Activated CD8-positive, alpha-beta memory T cell treated with anti-CD3 and anti-CD28 coated beads, Interleukin-2, amount 10 ng/mL, durations not matched to agents 7 days and 5 days (primary cell): ENCODE measurements around the gene LRRC66. TPM values are rescaled to one million over a fixed set of nuclear protein-coding genes. Genes with fewer than 3 reads are reported as not detected.

Experiments used
- ATAC-seq: fragments of 150-1000 bp; cut with Tn5 transposase; one replicate; pipeline ENCODE4 v1.10.0; 2021; ENCODE audit warnings: moderate library complexity
- CTCF ChIA-PET: fragments of 350-600 bp; sonication (Branson Sonifier 250); formaldehyde crosslinking; loops from one replicate; lab custom pipeline; 2021; ENCODE audit warnings: antibody characterized with exemption; lab: Charles Lee
- DNase-seq: peaks from one replicate; pipeline ENCODE4 v3.0.0-alpha.2; 2020
- H3K27ac Mint-ChIP-seq: one replicate; pipeline ENCODE4 v1.8.0; 2021; ENCODE audit warnings: mild to moderate bottlenecking, mixed read lengths
- H3K27me3 Mint-ChIP-seq: one replicate; pipeline ENCODE4 v1.8.0; 2021; ENCODE audit warnings: mixed read lengths
- H3K36me3 Mint-ChIP-seq: one replicate; pipeline ENCODE4 v1.8.0; 2021; ENCODE audit warnings: mild to moderate bottlenecking, mixed read lengths
- H3K4me1 Mint-ChIP-seq: one replicate; pipeline ENCODE4 v1.8.0; 2021; ENCODE audit warnings: mixed read lengths
- H3K4me3 Mint-ChIP-seq: one replicate; pipeline ENCODE4 v1.8.0; 2021; ENCODE audit warnings: mild to moderate bottlenecking, moderate library complexity, mixed read lengths
- H3K9me3 Mint-ChIP-seq: one replicate; pipeline ENCODE4 v1.8.0; 2022; ENCODE audit warnings: low read depth, mixed read lengths
- total RNA-seq, 2 experiments: library from RNA; stranded (reverse); gene quantifications; one replicate each; pipeline ENCODE4 v1.2.3, GENCODE V29; 2021

LRRC66 gene
- under 1 TPM; 0.15 to 0.21 TPM for total RNA-seq

DNA sequence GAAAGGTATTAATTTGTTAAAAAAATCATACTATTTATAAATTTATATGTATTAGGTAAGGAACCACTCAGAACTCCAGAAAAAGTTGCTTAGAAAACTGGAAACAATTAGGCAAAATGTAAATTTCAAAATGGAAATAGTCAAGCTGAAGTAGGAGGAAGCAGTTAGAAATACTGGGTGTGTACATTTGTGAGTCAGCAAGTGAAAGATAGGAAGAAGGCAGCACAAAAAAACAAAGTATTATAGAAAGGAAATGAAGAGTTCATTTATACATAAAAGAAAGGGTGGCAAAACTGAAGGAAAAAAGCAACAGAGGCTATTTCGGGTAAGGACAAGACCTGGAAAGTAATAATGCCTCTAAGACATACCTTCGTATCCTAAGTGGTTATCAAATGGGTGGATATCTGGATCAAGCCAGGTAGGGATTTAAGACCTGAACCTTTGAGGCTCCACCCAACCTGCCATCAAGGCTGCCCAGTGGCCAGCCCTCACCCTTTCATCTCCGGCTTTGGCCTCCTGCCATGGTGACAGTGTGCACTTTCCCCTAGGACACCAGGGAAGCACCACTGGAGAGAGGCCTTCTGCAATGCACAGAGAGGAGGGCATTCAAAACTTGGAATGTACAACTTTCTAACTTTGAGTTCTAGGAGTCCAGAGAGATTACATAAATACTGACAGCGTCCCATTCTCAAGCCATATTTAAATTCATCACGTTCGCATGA, at the start of gene LRRC66:
TSS of gene LRRC66 (minus strand) at position 428 of the 722 bp plus-strand sequence. CDS start 2,750 bp downstream, outside the sequence.
- peaks cover 2% of the 10 kb centered on the region for H3K36me3 Mint-ChIP-seq
- no peak within 1 kb of the TSS for H3K27ac Mint-ChIP-seq
- CTCF ChIA-PET: interaction anchor here (0.7 kb wide), 1 partner anchor 17 kb away, joined by 3 read pairs; no protein-coding TSS in a partner anchor
- H3K27me3 Mint-ChIP-seq: no peaks in the 10 kb centered on the region
- peaks cover 2% of the 10 kb centered on the region for H3K4me1 Mint-ChIP-seq
- H3K4me3 Mint-ChIP-seq: no peak within 1 kb of the TSS
- no peak for ATAC-seq
- DNase-seq: no peak
- H3K9me3 Mint-ChIP-seq: no peaks in the 10 kb centered on the region

- Mint-ChIP-seq H3K4me1 (no peaks in the 10 kb centered on the region), H3K4me3 (no peak overlapping the region), H3K27me3 (peaks cover 24% of the 10 kb centered on the region), H3K27ac (no peak overlapping the region), H3K9me3 (no peaks in the 10 kb centered on the region), H3K36me3 (no peaks in the 10 kb centered on the region)
- no peak for ATAC-seq
- DNase-seq: no peak
- CTCF ChIA-PET: no interaction called here
These were observed 49.4 kb upstream of the LRRC66 start for GRCh38 chr4:52069571-52069970.

GRCh38 chr4:52059372-52059771, 39.2 kb upstream of the LRRC66 start:
- no peak overlapping the region for H3K4me3 Mint-ChIP-seq
- DNase-seq (no peak), ATAC-seq (no peak)
- CTCF ChIA-PET: no interaction called here
- H3K36me3 Mint-ChIP-seq: no peaks in the 10 kb centered on the region
- H3K4me1 Mint-ChIP-seq: no peaks in the 10 kb centered on the region
- no peaks in the 10 kb centered on the region for H3K9me3 Mint-ChIP-seq
- no peak overlapping the region for H3K27ac Mint-ChIP-seq
- peaks cover 17% of the 10 kb centered on the region for H3K27me3 Mint-ChIP-seq

GRCh38 chr4:52058275-52058674, 38.1 kb upstream of the LRRC66 start:
- no peak overlapping the region for H3K4me3 Mint-ChIP-seq
- no peak overlapping the region for H3K27ac Mint-ChIP-seq
- ATAC-seq: no peak
- CTCF ChIA-PET: no interaction called here
- peaks cover 26% of the 10 kb centered on the region for H3K27me3 Mint-ChIP-seq
- no peaks in the 10 kb centered on the region for H3K4me1 Mint-ChIP-seq
- H3K36me3 Mint-ChIP-seq: no peaks in the 10 kb centered on the region
- H3K9me3 Mint-ChIP-seq: no peaks in the 10 kb centered on the region
- DNase-seq: no peak

DNA sequence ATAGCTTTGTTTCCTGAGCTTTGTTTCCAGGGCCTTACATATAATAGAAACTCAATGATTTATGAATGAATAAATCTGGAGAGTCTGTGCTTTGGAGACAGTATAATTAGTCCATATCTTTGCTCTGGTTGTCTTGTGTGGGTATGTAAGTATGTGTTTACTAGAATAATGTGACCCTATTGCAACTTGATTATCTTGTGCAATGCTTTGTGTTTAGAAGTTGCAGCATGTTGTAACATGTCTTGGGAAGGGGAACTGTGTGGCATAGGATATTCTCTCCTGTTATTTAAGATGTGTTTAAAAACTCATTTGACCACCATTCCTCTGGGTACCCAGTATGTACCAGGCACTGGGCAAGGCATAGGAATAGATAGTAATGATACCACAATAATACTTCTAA, 37.0 kb upstream of the LRRC66 start:
- ATAC-seq (no peak), DNase-seq (no peak)
- Mint-ChIP-seq H3K27ac (no peak overlapping the region), H3K4me3 (no peak overlapping the region), H3K9me3 (no peaks in the 10 kb centered on the region), H3K27me3 (peaks cover 34% of the 10 kb centered on the region), H3K36me3 (no peaks in the 10 kb centered on the region), H3K4me1 (peaks cover 3% of the 10 kb centered on the region)
- CTCF ChIA-PET: no interaction called here

GRCh38 chr4:52054254-52054653, 34.1 kb upstream of the LRRC66 start:
- peaks cover 15% of the 10 kb centered on the region for H3K4me1 Mint-ChIP-seq
- DNase-seq (no peak), ATAC-seq (no peak)
- H3K36me3 Mint-ChIP-seq: no peaks in the 10 kb centered on the region
- H3K27me3 Mint-ChIP-seq: peaks cover 50% of the 10 kb centered on the region
- no peaks in the 10 kb centered on the region for H3K9me3 Mint-ChIP-seq
- no peak overlapping the region for H3K27ac Mint-ChIP-seq
- CTCF ChIA-PET: no interaction called here
- no peak overlapping the region for H3K4me3 Mint-ChIP-seq

- H3K27ac Mint-ChIP-seq: no peak overlapping the region
- no peaks in the 10 kb centered on the region for H3K9me3 Mint-ChIP-seq
- CTCF ChIA-PET: no interaction called here
- peaks cover 57% of the 10 kb centered on the region for H3K27me3 Mint-ChIP-seq
- peak overlapping the region; percentile 61 for H3K4me3 Mint-ChIP-seq
- H3K36me3 Mint-ChIP-seq: no peaks in the 10 kb centered on the region
- DNase-seq (no peak), ATAC-seq (no peak)
- peaks cover 15% of the 10 kb centered on the region for H3K4me1 Mint-ChIP-seq
These were observed 32.3 kb upstream of the LRRC66 start for GRCh38 chr4:52052475-52052780.

GRCh38 chr4:52051615-52052474, 31.7 kb upstream of the LRRC66 start:
- Mint-ChIP-seq H3K27ac (no peak overlapping the region), H3K36me3 (no peaks in the 10 kb centered on the region), H3K4me3 (peak overlapping the region; percentile 61), H3K27me3 (peaks cover 62% of the 10 kb centered on the region), H3K9me3 (no peaks in the 10 kb centered on the region), H3K4me1 (peaks cover 15% of the 10 kb centered on the region)
- DNase-seq: no peak
- CTCF ChIA-PET: no interaction called here
- peak; percentile 49 for ATAC-seq

- H3K27me3 Mint-ChIP-seq: peaks cover 67% of the 10 kb centered on the region
- no peak for DNase-seq
- H3K36me3 Mint-ChIP-seq: no peaks in the 10 kb centered on the region
- no peaks in the 10 kb centered on the region for H3K9me3 Mint-ChIP-seq
- peak; percentile 27 for ATAC-seq
- CTCF ChIA-PET: no interaction called here
- H3K4me1 Mint-ChIP-seq: peaks cover 15% of the 10 kb centered on the region
- H3K27ac Mint-ChIP-seq: no peak within 1 kb of the TSS
- peak within 1 kb of the TSS; percentile 61 for H3K4me3 Mint-ChIP-seq
These were observed 31.1 kb upstream of the LRRC66 start, which contains the start of gene SPATA18 for GRCh38 chr4:52051213-52051614. Gene SPATA18, plus strand, starts transcription at chr4:52051304. Its CDS starts 401 bp downstream, at chr4:52051705.

DNA sequence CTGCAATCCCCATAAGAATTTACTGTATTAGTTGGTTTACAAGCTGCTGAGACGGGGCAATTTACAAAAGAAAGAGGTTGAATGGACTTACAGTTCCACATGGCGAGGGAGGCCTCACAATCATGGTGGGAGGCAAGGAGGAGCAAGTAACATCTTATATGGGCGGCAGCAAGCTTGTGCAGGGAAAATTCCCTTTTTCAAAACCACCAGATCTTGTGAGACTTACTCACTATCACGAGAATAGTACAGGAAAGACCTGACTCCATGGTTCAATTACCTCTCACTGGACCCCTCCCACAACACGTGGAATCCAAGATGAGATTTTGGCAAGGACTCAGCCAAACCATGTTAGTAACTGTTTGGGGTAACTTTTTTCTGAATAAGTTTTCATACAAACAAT, 29.1 kb upstream of the LRRC66 start:
- Mint-ChIP-seq H3K9me3 (no peaks in the 10 kb centered on the region), H3K36me3 (no peaks in the 10 kb centered on the region), H3K27me3 (peaks cover 71% of the 10 kb centered on the region), H3K27ac (no peak overlapping the region), H3K4me3 (no peak overlapping the region), H3K4me1 (peaks cover 15% of the 10 kb centered on the region)
- ATAC-seq (no peak), DNase-seq (no peak)
- CTCF ChIA-PET: no interaction called here

GRCh38 chr4:52045028-52045427, 24.9 kb upstream of the LRRC66 start:
- DNase-seq (no peak), ATAC-seq (no peak)
- no peak overlapping the region for H3K4me3 Mint-ChIP-seq
- no peaks in the 10 kb centered on the region for H3K9me3 Mint-ChIP-seq
- CTCF ChIA-PET: interaction anchor here (1.0 kb wide), 1 partner anchor 9 kb away, joined by 3 read pairs; no protein-coding TSS in a partner anchor
- H3K4me1 Mint-ChIP-seq: no peaks in the 10 kb centered on the region
- peaks cover 61% of the 10 kb centered on the region for H3K27me3 Mint-ChIP-seq
- H3K36me3 Mint-ChIP-seq: no peaks in the 10 kb centered on the region
- no peak overlapping the region for H3K27ac Mint-ChIP-seq

GRCh38 chr4:52038103-52038912, 18.1 kb upstream of the LRRC66 start, which contains the start of gene SGCB:
Gene SGCB, minus strand, starts transcription at chr4:52038299. Its CDS starts 40 bp downstream, at chr4:52038259.
- H3K36me3 Mint-ChIP-seq: peaks cover 6% of the 10 kb centered on the region
- H3K9me3 Mint-ChIP-seq: no peaks in the 10 kb centered on the region
- H3K4me3 Mint-ChIP-seq: peak within 1 kb of the TSS; percentile 81
- ATAC-seq: peak; percentile 95
- peaks cover 35% of the 10 kb centered on the region for H3K27me3 Mint-ChIP-seq
- H3K4me1 Mint-ChIP-seq: peaks cover 27% of the 10 kb centered on the region
- CTCF ChIA-PET: interaction anchor here (1.3 to 1.8 kb wide), 3 partner anchors 10 to 206 kb away, joined by 3 to 7 read pairs (median 3); partner anchors contain the start of gene DCUN1D4
- DNase-seq: peak; percentile 77
- peak within 1 kb of the TSS; percentile 74 for H3K27ac Mint-ChIP-seq

DNA sequence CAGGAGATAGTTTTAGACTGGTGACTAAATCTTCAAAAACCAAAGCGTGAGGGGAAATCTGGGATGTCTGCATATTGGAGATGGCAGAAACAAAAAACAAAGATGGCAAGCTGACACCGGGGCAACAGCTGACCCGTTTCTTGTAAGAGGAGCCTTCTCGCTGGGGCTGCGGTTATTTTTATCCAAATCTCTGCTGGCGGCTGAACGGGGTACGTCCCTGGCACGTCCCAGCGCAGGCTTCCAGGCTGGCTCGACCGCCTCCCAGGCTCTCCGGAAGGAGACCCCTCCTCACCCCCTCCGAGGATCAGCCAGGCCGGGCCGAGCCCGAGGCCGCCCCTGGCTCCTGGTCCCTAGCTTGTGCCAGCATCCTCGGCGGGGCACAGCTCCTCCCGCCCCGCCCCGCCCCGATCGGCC, 17.5 kb upstream of the LRRC66 start:
- H3K4me1 Mint-ChIP-seq: peaks cover 27% of the 10 kb centered on the region
- H3K36me3 Mint-ChIP-seq: peaks cover 6% of the 10 kb centered on the region
- CTCF ChIA-PET: interaction anchor here (1.3 to 1.8 kb wide), 3 partner anchors 10 to 206 kb away, joined by 3 to 7 read pairs (median 3); partner anchors contain the start of gene DCUN1D4
- peak overlapping the region; percentile 81 for H3K4me3 Mint-ChIP-seq
- H3K27ac Mint-ChIP-seq: peak overlapping the region; percentile 74
- no peaks in the 10 kb centered on the region for H3K9me3 Mint-ChIP-seq
- peaks cover 30% of the 10 kb centered on the region for H3K27me3 Mint-ChIP-seq
- ATAC-seq (peak; percentile 64), DNase-seq (peak; percentile 55)
